K562 (cell line): ENCODE measurements around the gene GPR180. TPM values are rescaled to one million over a fixed set of nuclear protein-coding genes. Genes with fewer than 3 reads are reported as not detected.

Experiments
- ATAC-seq: fragments of 200-7000 bp; cut with Tn5 transposase; 3 replicates; pipeline ENCODE4 v1.9.1; 2020; ENCODE audit warnings: moderate library complexity
- BruUV-seq: library from RNA; stranded (reverse); fragments of 400-500 nt; replicated peaks from 2 replicates; lab custom pipeline; 2021; lab: Mats Ljungman, UMichigan
- CTCF ChIA-PET: fragments of 300-600 bp; formaldehyde crosslinking; extraction: SDS; loops from one replicate; lab custom pipeline; 2021; ENCODE audit warnings: low intra/inter-chr PET ratio; lab: Yijun Ruan, JAX
- POLR2A ChIA-PET: fragments of 300-600, 350-650 bp; sonication (Branson Sonifier 250); formaldehyde crosslinking; extraction: SDS; loops from one replicate; lab custom pipeline; 2021; ENCODE audit warnings: antibody characterized with exemption, inconsistent platforms; lab: Yijun Ruan, JAX
- DNase-seq, 4 experiments: peaks; one replicate each; pipeline versions ENCODE4 v3.0.0 to v3.0.0-alpha.2; 2011 to 2018; ENCODE audit warnings: low spot score in 3 of 4, mixed read lengths in 3 of 4; ENCODE audit errors: extremely low read depth in 1 of 4
- FAIRE-seq: peaks from 2 replicates; lab custom pipeline; 2011; peaks lifted over from hg19 to GRCh38; lab: Jason Lieb, UNC
- H2AFZ ChIP-seq: 2 replicates; pipeline ENCODE4 v1.6.0; 2011; ENCODE audit warnings: low read depth, low read length, control low read depth, inconsistent platforms
- H3K27ac ChIP-seq: fragments of 200-600 bp; 3 replicates; pipeline ENCODE4 v1.8.0; 2011; ENCODE audit warnings: low read depth, mild to moderate bottlenecking, control low read depth, inconsistent platforms, low read length, moderate library complexity, mixed read lengths; ENCODE audit errors: extremely low read depth
- H3K27me3 ChIP-seq, 2 experiments: fragments of 300-600 bp in 1 of 2; 2 replicates in 1 of 2; 3 replicates in 1 of 2; pipeline versions ENCODE4 v1.6.0 to v1.8.0; 2011; ENCODE audit warnings: inconsistent platforms in 2 of 2, low read length in 2 of 2, mild to moderate bottlenecking in 1 of 2, mixed read lengths in 1 of 2, moderate library complexity in 1 of 2; ENCODE audit not compliant: control insufficient read depth in 2 of 2, insufficient read depth in 2 of 2
- H3K36me3 ChIP-seq: fragments of 300-600 bp; 3 replicates; pipeline ENCODE4 v1.8.0; 2011; ENCODE audit warnings: mild to moderate bottlenecking, low read length, inconsistent platforms; ENCODE audit not compliant: control insufficient read depth, insufficient read depth
- H3K4me1 ChIP-seq, 2 experiments: fragments of 200-600 bp in 1 of 2; replicated peaks in 1 of 2; 2 replicates in 1 of 2; 3 replicates in 1 of 2; pipeline versions ENCODE4 v1.5.1 to v1.8.0; 2011; ENCODE audit warnings: inconsistent platforms in 2 of 2, low read length in 2 of 2, mild to moderate bottlenecking in 1 of 2, mixed read lengths in 1 of 2, moderate library complexity in 1 of 2; ENCODE audit not compliant: control insufficient read depth in 2 of 2, insufficient read depth in 2 of 2
- H3K4me2 ChIP-seq: 2 replicates; pipeline ENCODE4 v1.6.1; 2011; ENCODE audit warnings: low read length, control low read depth, inconsistent platforms, mixed read lengths; ENCODE audit not compliant: insufficient read depth
- H3K4me3 ChIP-seq: fragments of 200-600 bp; sonication (generic), shearing (Covaris generic); 2 replicates; pipeline ENCODE4 v1.5.1; 2016; ENCODE audit warnings: control low read depth, inconsistent platforms
- H3K79me2 ChIP-seq: fragments of 200-600 bp; 3 replicates; pipeline ENCODE4 v1.8.0; 2011; ENCODE audit warnings: low read length, inconsistent platforms; ENCODE audit not compliant: control insufficient read depth, insufficient read depth
- H3K9ac ChIP-seq, 2 experiments: 2 replicates each; pipeline versions ENCODE4 v1.6.0 to v1.6.1; 2011; ENCODE audit warnings: low read depth in 2 of 2, low read length in 2 of 2, control low read depth in 1 of 2, inconsistent platforms in 1 of 2, mild to moderate bottlenecking in 1 of 2, mixed read lengths in 1 of 2; ENCODE audit not compliant: insufficient read depth in 1 of 2
- H3K9me1 ChIP-seq: one replicate; pipeline ENCODE4 v1.6.0; 2011; ENCODE audit warnings: inconsistent platforms, mild to moderate bottlenecking, low read length, moderate library complexity; ENCODE audit not compliant: control insufficient read depth, insufficient read depth
- H3K9me3 ChIP-seq: replicated peaks from 2 replicates; pipeline ENCODE4 v1.5.1; 2011; ENCODE audit warnings: low read depth, low read length, inconsistent platforms; ENCODE audit not compliant: control insufficient read depth, insufficient read depth
- H4K20me1 ChIP-seq: replicated peaks from 2 replicates; pipeline ENCODE4 v1.6.1; 2011; ENCODE audit warnings: low read length, inconsistent platforms, mixed read lengths; ENCODE audit not compliant: control insufficient read depth, insufficient read depth
- BACH1 ChIP-seq: fragments of 200-800 bp; sonication (Bioruptor generic); IDR thresholded peaks from 2 replicates; pipeline ENCODE4 v1.6.1; 2016; ENCODE audit warnings: missing genetic modification characterization, missing compliant biosample characterization
- CBFA2T2 ChIP-seq: fragments of 450-650 bp; conservative IDR thresholded peaks from 2 replicates; pipeline ENCODE4 v1.6.1; 2017; ENCODE audit warnings: mild to moderate bottlenecking
- CHD1 ChIP-seq: fragments of 200-600 bp; sonication (generic); IDR thresholded peaks from one replicate; pipeline ENCODE4 v1.6.1; 2012; ENCODE audit warnings: mild to moderate bottlenecking, moderate library complexity, low read length, inconsistent platforms
- EZH2 ChIP-seq: IDR thresholded peaks from 2 replicates; pipeline ENCODE4 v1.6.1; 2012; ENCODE audit warnings: low read depth, mild to moderate bottlenecking, inconsistent platforms, low read length, borderline replicate concordance
- HLTF ChIP-seq: fragments of 450-650 bp; IDR thresholded peaks from 2 replicates; pipeline ENCODE4 v1.6.1; 2016
- KAT2B ChIP-seq: IDR thresholded peaks from one replicate; pipeline ENCODE4 v1.6.1; 2012; ENCODE audit warnings: low read depth, mild to moderate bottlenecking, control low read depth, inconsistent platforms, low read length, moderate library complexity
- KLF16 ChIP-seq: IDR thresholded peaks from 2 replicates; pipeline ENCODE4 v1.6.1; 2016; ENCODE audit warnings: antibody characterized with exemption
- NR2C1 ChIP-seq, 2 experiments: fragments of 450-650 bp; IDR thresholded peaks; 2 replicates each; pipeline ENCODE4 v1.6.1; 2017; ENCODE audit warnings: mild to moderate bottlenecking in 2 of 2, antibody characterized with exemption in 1 of 2, inconsistent platforms in 1 of 2, missing compliant biosample characterization in 1 of 2, missing genetic modification characterization in 1 of 2
- PHB ChIP-seq: fragments of 250-450 bp; sonication (Bioruptor Pico); IDR thresholded peaks from 2 replicates; pipeline ENCODE4 v1.5.0; 2021
- TAF1 ChIP-seq: IDR thresholded peaks from 2 replicates; pipeline ENCODE4 v1.6.1; 2011; ENCODE audit warnings: mild to moderate bottlenecking, low read length, moderate library complexity; ENCODE audit not compliant: insufficient read depth, control insufficient read depth, severe bottlenecking; ENCODE audit errors: extremely low read depth
- TAF9B ChIP-seq: fragments of 450-650 bp; IDR thresholded peaks from 2 replicates; pipeline ENCODE4 v1.6.1; 2018; ENCODE audit warnings: mild to moderate bottlenecking; ENCODE audit not compliant: partially characterized antibody
- TCF7L2 ChIP-seq: fragments of 150-350 bp; IDR thresholded peaks from 2 replicates; pipeline ENCODE4 v1.6.1; 2016; ENCODE audit warnings: low read depth, mild to moderate bottlenecking, low read length, moderate library complexity
- ZNF184 ChIP-seq: sonication (generic); formaldehyde crosslinking; IDR thresholded peaks from 2 replicates; pipeline ENCODE4 v1.5.0; 2020; ENCODE audit warnings: missing genetic modification reagents
- ZNF224 ChIP-seq: sonication (generic); formaldehyde crosslinking; IDR thresholded peaks from 2 replicates; pipeline ENCODE4 v1.8.0; 2022; ENCODE audit warnings: mild to moderate bottlenecking, missing genetic modification reagents
- ZNF75A ChIP-seq: fragments of 450-650 bp; formaldehyde crosslinking; IDR thresholded peaks from 2 replicates; pipeline ENCODE4 v1.4.0; 2020; ENCODE audit warnings: mild to moderate bottlenecking
- ZNF764 ChIP-seq: fragments of 250-450 bp; sonication (Bioruptor Pico); IDR thresholded peaks from 2 replicates; pipeline ENCODE4 v1.4.0; 2020; ENCODE audit warnings: low read depth, mild to moderate bottlenecking, moderate library complexity
- ZNF79 ChIP-seq: fragments of 250-450 bp; sonication (Bioruptor Pico); IDR thresholded peaks from 2 replicates; pipeline ENCODE4 v1.4.0; 2020; ENCODE audit warnings: low read depth, mild to moderate bottlenecking, moderate library complexity
- WGBS: fragments of 100-300 bp; shearing (Covaris generic); methylation state at CpG from one replicate; pipeline ENCODE4 v1.1.6; 2016; ENCODE audit warnings: low coverage, mixed read lengths; ENCODE audit not compliant: insufficient coverage; ENCODE audit errors: missing lambda C conversion rate; 5-methylcytosine and 5-hydroxymethylcytosine counted together
- in situ Hi-C: fragments of 300-500 bp; cut with MboI; formaldehyde crosslinking; loops from 4 replicates; pipeline ENCODE4 v1.15.0; 2018; ENCODE audit warnings: inconsistent platforms, mixed read lengths
- intact Hi-C: fragments of 100-400 bp; cut with micrococcal nuclease; formaldehyde crosslinking; loops from 2 replicates; pipeline ENCODE4 v1.14.2; 2022
- polyA plus RNA-seq, 8 experiments: library from polyadenylated mRNA; depleted of rRNA in 4 of 8; stranded (reverse) in 5 of 8; unstranded in 3 of 8; fragments of >200 nt; fragmentation: Nextera tagmentation in 2 of 8; fragmentation: Illumina TruSeq in 1 of 8; extraction: Ambion mirVana in 2 of 8; extraction: Trizol in 1 of 8; gene quantifications; 2 replicates each; pipeline versions ENCODE4 v1.2.1 to v1.2.3, GENCODE V29; 2011 to 2014; ENCODE audit warnings: inconsistent platforms in 1 of 8, missing spikeins in 1 of 8
- total RNA-seq, 7 experiments: library from RNA; depleted of rRNA in 6 of 7; stranded (reverse); fragments of >200 nt in 6 of 7; fragmentation: Illumina TruSeq in 2 of 7; extraction: Trizol in 2 of 7; gene quantifications; 2 replicates each; pipeline versions ENCODE4 v1.2.1 to v1.2.3, GENCODE V29; 2011 to 2021; ENCODE audit warnings: low replicate concordance in 1 of 7
- TF ChIP-seq, protein P1 (sequence below): fragments of 450-650 bp; IDR thresholded peaks from 2 replicates; pipeline ENCODE4 v1.6.1; 2014; ENCODE audit warnings: low read depth, mild to moderate bottlenecking, moderate library complexity, borderline replicate concordance

Gene GPR180
- total and polyA plus RNA-seq, 9 of the 15 experiments (the other 6 are each of a cell fraction or from before 2014, with no cell fraction given): 0.77 to 4.1 (median 1.8) TPM

GRCh38 chr13:94678845-94679244 is 77.2 kb downstream of the GPR180 start (continued):
- TF ChIP-seq, protein P1, sequence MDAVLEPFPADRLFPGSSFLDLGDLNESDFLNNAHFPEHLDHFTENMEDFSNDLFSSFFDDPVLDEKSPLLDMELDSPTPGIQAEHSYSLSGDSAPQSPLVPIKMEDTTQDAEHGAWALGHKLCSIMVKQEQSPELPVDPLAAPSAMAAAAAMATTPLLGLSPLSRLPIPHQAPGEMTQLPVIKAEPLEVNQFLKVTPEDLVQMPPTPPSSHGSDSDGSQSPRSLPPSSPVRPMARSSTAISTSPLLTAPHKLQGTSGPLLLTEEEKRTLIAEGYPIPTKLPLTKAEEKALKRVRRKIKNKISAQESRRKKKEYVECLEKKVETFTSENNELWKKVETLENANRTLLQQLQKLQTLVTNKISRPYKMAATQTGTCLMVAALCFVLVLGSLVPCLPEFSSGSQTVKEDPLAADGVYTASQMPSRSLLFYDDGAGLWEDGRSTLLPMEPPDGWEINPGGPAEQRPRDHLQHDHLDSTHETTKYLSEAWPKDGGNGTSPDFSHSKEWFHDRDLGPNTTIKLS: no peak
- TF ChIP-seq ZNF224 (CRISPR knock-in tag) (no peak), KLF16 (no peak), EZH2 (no peak), PHB (CRISPR knock-in tag) (no peak), ZNF184 (no peak)

GRCh38 chr13:94679614-94680013 is 78.0 kb downstream of the GPR180 start:
- ChIA-PET POLR2A (no interaction called here), CTCF (no interaction called here)
- intact Hi-C loops (no loop called here), in situ Hi-C loops (no loop called here)
- Histone ChIP-seq H3K27me3 (no peaks in the 10 kb centered on the region), H3K27ac (no peak overlapping the region), H3K9ac (no peak overlapping the region), H3K79me2 (no peaks in the 10 kb centered on the region), H3K9me3 (no peaks in the 10 kb centered on the region), H3K36me3 (no peaks in the 10 kb centered on the region), H3K9me1 (no peaks in the 10 kb centered on the region), H4K20me1 (no peaks in the 10 kb centered on the region), H3K4me1 (peaks cover under 1 to 3% of the 10 kb centered on the region in 2 experiments; a peak in 3 of 5 replicates), H2AFZ (peak overlapping the region; percentile 58; the same call in 1 of the 2 replicates), H3K4me3 (no peak overlapping the region), H3K4me2 (no peak overlapping the region)
- no peak; the same call in 2 of the 3 replicates for ATAC-seq
- no peak for FAIRE-seq
- TF ChIP-seq ZNF79 (CRISPR knock-in tag) (no peak), NR2C1 (IDR thresholded peaks at IDR 0.05) (no peak), NR2C1 (tag; IDR thresholded peaks at IDR 0.05) (no peak), TAF1 (no peak), TAF9B (no peak), CHD1 (no peak), CBFA2T2 (no peak), BACH1 (tag) (no peak), ZNF75A (no peak), KAT2B (no peak), ZNF764 (CRISPR knock-in tag) (no peak), TCF7L2 (no peak), HLTF (no peak)
- WGBS: 63% methylated on average over 6 of the region's 6 CpGs
- no peak for DNase-seq
- BruUV-seq: no TSS peak
